Measurements from ENCODE around the gene SIX2. TPM values are rescaled to one million over a fixed set of nuclear protein-coding genes. Genes with fewer than 3 reads are reported as not detected.

The SIX2 gene
- total RNA-seq, 1 donor from 2014 or later: not detected

Other genes starting within 250 kb of the SIX2 start
- 0.25 and 0.34 TPM in 2 replicates for gene SIX3, start 67.8 kb downstream of the SIX2 start, total RNA-seq

Data from activated T-helper 2 cell treated with anti-CD3 and anti-CD28 coated beads, Interferon-gamma antibody, Interleukin-2, Interleukin-4, amounts not matched to agents 10 μg/mL and 5 μg/mL and 100 μg/mL, durations not matched to agents 14 hours and 24 hours and 36 hours (primary cell).